AML-193 (cell line): Measurements from ENCODE around the gene RPTOR.
"Not testable (repeated sequence)": the region's sequence is repeated elsewhere in the genome, so short reads cannot be mapped to it uniquely, and the experiment has no call there.

ENCODE experiments used
- DNase-seq, 2 experiments: peaks; one replicate each; lab custom pipeline; 2025; lab: John Stamatoyannopoulos, UW

The RPTOR gene

DNA sequence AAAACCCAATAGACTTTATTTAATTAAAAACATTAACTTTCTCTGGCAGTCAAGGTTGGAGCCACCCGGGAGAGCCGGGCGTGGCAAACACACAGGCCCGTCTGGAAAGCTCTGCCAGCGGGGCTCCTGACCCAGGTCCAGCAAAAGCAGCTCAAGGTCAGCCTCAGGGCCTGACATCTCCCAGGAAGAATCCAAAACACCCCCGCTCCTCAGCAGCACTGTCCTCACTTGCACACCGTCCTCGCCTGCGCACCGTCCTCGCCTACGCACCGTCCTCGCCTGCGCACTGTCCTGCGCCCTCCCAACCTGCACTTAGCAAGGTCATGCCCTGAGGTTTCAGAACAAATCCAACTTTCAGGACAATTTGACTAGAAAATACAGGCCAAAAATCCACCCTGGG is 31.4 kb upstream of the RPTOR start:
- DNase-seq: no peak

DNA sequence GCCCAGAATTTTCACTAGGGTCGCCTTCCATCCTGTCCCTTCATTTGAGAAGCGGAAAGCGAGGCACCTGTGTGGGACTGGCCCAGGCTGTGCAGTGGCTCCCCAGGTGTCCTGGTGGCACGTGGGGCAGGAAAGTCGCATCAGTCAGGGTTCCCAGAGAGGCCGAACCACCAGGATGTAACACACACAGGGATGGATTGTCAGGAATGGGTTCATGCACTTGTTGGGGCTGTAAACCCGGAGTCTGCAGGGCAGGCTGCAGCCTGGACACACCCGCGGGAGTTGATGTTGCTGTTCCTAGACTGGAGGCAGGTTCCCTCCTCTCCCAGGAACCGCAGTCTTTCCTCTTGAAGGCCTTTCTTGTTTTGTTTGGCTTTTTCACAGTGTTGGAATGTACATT is 30.7 kb upstream of the RPTOR start:
- no peak for DNase-seq

DNA sequence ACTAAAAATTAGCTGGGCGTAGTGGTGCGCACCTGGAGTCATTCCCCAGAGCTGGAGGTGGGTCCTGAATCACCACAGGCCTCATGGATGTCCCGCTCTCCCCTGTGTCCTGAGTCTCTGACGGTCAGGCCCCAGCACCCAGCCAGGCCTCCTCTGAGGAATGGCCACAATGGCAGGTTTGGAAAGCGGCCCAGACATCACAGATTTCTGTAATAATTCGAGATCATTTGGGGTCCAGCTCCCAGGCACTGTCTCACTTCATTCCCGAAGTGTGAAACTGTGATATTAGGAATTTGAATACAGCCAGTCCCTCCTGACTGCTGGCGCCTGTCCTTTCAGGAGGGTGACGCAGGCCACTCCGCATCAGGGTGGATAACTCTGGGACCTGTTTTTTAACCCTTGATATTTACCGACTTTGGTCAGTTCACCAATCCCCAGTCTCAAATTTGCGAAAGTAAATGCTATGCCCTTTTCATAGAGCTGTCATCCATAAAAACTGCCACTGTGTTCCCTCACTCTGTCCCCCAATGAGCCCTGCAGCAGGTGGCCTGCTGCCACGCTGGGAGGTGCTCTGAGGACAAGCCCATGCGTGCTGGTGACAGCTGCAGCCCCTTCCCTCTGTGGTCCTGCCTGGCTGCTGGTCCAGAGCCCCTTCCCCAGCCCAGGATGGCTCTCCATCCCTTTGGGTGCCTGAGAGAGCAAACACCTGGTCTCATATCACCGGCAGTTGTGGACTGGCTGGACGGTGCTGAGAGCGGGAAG is 28.3 kb upstream of the RPTOR start:
- no peak for DNase-seq

DNA sequence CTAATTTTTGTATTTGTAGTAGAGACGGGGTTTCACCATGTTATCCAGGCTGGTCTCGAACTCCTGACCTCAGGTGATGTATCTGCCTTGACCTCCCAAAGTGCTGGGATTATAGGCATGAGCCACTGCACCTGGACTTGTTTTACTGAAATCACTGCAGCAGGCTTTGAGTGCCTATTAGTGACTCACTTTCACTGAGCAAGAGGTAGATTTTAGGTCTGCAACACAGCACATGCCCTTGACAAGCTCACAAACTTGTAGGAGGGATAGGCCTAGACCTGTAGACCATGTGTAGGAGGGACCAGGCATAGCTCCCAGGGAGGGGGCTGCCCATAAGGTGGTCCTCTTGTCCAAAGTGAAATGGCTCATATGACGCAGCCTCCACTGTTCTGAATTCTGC is 27.0 kb upstream of the RPTOR start:
- DNase-seq: no peak

DNA sequence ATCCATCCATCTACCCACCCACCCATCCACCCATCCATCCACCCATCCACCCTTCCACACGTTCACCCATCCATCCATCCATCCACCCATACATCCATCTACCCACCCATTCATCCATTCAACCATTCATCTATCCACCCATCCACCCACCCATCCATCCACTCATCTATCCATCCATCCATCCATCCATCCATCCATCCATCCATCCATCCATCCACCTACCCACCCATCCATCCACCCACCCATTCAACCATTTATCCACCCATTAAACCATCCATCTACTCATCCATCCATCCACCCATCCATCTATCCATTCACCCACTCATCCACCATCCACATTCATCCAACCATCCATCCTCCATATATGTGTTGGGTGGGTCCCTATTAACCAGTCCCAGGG is 26.2 kb upstream of the RPTOR start:
- no peak for DNase-seq

DNA sequence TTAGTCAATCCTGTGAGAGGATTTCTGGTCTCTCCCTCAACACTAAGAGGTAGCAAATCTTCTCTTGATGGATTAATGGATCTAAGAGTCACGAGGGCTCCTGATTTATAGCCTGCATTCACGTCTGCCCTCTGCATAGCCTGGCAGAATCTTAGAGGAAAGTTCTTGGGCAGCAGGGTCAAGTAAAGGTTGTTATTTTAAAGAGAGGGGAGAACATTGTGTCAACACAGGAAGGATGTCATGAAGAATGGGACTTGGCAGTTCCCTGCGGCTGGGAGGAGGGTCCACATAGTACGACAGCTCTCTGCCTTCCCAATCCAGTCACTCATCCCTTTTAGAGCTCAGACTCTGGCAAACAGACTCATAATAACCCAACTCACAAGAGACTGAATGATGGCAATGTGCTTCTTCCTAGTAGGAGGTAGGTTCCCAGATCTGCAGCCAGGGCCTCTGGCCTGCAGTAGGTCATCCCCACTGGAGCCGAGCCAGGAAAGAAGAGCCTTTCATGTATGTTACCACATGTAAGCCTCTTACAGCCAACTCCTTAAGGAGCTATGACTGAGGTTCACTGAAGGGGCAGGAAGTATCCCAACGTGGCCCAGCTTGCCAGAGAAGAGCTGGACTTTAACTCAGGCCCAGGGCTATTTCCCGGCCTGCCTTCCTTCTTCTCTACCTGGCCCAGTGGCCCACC is 25.4 kb upstream of the RPTOR start:
- no peak for DNase-seq

DNA sequence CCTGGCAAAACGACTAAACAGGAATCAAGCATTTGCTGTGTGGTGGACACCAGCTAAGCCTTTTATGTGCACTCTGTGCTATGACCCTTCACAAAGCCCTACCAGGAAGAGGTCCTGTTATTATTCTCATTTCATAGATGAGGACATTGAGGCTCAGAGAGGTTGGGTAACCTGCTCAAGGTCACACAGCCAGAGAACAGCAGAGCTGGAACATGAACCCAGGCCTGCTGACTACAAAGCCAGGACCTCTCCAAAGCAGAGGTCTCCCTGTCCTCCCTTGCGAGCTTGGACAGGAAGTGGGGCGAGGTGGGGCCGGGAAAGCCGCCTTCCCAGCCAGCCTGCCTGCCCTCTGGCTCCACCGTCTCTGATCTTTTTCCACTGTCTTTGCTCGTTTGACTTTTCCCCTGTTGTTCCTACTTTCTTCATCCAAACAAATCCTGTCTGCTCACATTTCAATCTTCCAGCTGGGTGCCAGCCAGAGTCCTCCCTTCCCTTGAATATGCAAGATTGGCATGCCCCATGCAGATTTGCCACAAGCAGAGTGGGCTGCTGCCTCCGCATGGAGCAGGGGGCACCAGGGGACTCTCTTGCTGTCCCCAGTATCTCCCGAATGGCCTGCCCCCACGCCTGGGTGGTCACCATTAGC is 23.7 kb upstream of the RPTOR start:
- DNase-seq: no peak

DNA sequence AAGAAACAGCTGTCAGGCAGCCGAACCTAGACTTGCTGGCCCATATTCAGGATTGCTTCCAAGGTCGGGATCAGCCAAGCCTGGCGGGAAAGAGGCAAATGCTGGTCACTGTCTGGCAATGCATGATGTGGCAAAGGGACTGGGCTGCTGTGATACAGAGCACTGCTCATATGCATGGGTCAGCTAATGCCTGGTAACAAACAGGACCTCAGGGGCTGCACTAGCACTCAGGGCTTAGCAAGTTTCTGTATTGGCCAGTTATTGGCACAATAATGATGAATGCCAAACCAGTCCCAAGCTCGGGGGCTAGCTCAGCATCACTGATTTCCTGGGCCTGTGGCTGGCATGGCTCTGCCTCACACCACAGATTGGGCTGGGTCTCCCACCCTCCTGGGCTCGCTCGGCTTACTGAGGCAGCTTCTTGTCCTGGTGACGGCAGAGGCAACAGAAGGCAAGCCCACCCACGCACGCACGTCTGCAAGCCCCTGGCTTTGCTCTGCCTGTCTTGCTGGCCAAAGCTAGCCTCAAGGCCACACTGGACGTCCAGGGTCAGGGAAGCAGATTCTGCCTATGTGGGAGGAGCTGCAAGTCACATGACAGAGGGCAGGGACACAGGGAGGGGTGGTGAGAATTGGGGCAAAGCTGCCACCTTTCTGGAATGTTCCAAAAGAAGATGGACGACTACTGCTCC is 21.4 kb upstream of the RPTOR start:
- DNase-seq: no peak

DNA sequence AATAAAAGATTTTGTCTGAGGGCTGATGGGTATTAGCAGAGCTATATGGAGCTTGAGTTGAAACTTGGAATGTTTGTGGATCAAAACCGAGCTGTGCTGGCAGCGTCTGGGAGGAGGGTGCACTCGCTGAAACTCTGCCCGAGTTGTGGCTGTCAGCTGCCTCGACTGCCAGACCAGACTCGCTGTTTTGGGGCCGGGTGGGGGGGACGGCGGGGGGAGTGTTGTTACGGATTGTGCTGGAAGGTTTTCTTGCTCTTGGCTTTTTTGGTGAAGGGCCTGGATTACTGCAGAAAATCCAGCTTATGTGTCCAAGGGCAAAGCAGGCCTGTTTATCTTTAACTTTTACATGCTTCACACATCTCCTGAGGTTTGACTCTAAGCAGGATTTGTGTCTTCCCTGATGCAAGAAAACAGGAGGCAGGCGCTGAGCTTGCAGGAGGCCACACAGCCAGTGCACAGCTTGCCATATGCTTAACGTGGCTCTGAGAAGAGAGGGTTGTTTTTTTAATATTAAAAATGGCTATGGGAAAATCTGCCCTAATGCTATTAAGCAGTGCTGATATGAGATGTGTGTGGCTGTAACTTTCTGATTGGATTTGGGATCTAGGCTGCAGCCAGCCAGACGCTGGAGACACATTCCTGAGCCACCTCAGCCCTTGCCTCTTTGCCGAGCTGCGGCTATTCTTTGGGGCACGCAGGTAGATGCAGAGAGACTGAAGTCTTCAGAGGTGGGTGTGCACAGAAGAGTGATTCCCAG is 20.5 kb upstream of the RPTOR start:
- no peak for DNase-seq

DNA sequence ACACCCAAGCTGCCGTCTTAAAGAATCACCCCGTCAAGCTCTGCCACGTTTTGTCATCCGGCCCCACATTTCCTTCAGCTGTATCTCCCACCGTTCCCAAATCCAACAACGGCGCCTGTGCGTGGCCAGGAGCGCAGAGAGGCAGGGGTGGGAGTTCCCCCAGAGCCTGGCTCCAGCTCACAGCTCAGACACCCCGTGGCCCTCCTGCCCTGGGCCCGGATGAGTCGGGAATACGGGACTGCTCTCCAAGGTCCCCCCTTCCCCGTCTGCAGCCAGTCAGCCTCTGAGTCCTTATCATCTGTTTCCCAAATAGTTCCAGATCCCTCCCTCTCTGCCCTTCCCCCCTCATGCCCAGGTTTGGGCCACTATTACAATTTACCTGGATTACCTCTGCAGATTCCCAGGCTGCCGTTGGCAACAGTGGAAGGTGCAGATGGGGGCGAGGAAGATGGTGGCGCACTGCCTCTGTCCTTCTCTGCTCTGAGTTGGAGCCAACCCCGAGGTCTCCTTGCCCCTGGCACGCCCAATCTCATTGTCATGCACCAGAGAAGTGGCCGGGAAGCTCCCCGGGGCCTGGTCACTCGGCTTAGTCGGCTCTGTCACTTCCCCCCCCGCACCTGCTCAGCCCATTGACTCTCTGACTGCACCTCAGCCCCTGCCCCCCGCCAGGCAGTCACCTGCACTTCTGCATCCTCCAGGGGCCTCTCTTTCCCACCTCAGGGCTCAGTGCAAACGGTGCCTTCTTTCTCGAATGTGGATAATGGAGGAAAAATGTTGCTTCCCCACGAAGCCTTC is 18.3 kb upstream of the RPTOR start:
- DNase-seq: no peak

DNA sequence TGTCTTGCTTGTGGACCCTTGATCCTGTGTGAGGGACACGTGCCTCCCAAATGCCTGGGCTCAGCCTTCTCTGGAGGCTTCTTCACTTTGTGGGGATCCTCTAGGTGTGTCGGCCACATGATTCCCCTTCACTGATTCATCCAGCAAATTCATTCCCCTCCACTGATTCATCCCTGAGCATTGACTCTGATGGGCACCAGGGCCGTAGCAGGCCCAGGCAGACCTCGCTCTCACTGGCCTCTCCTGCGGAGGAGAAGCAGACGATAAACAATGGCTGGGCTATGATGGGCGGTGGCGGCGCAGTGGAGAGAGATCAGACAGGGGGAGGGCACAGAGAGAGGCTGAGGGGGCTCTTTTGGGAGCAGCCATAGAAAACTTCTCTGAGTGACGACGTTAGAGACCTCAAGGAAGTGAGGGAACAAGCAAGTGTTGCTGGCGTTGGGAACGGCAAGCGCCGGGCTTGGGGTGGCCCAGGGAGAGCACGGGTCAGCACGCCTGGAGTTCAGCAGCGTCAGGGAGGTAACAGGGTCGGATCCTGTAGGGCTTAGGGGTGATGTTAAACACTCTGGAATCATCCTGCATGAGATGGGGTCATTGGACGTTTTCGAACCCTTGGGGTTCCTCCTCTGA is 17.5 kb upstream of the RPTOR start:
- no peak for DNase-seq

DNA sequence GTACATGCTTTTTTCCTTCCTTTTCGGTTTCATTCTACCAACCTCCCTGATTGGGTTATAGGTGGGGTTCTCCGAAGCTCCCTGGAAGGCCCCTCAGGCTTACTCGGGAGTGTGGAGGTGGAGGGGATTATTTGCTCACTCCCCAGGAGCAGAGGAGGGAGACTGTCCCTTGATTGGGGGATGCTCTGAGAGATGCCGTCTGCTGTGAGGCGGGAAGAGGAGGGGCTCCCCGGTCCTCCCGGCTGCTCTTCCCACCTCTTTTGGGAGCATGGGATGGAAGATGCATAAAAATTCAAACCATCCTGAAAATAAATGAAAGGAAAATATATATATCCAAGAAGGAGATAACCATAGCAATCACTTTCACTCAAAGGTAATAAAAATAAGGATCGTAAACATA is 16.1 kb upstream of the RPTOR start:
- no peak for DNase-seq

DNA sequence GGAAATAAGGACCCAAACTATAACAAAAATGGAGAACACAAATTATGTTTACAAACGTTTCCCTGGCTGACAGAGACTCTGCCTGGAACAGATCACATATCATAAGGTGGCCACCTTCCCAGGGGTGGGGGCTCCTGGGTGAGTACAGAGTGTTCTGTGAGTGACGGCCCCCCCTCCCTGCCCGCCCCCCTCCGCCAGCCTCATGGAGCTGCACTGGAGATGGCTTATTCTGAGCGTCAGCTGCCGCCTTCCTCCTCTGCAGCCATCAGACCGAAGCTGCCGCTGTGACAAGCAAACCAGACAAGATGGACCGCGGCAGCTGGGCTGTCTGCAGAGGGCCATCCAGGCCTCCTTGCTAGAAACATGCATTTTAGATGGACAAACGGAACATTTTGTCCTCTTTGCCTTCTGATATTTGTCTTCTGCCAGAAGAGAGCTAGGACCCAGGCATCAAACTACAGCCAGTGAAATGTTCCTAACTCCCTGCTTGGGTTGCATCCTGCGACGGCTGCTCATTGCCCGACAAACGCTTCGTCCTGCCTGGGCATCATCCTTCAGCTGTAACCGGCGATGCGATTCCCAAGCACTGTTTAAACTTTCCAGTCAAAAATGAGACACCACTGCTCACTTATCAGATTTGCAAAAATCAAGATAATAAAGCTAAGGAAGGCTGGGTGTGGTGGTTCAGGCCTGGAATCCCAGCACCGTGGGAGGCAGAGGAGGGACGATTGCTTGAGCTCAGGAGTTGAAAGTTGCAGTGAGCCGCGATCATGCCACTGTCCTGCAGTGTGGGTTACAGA is 15.3 kb upstream of the RPTOR start:
- no peak for DNase-seq

DNA sequence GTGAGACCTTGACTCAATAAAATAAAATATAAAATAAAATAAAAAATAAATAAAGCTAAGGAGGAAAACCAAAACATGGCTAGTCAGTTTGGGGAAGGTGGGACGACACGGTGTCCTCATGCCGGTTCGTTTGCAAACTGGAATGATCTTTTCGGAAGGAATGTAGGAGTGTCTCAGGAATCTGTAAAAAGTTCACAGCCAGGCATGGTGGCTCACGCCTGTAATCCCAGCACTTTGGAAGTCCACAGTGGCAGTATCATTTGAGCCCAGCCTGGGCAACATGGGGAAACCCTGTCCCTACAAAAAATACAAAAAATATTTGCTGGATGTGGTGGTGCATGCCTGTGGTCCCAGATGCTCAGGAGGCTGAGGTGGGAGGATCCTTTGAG is 14.7 kb upstream of the RPTOR start:
- DNase-seq: no peak

DNA sequence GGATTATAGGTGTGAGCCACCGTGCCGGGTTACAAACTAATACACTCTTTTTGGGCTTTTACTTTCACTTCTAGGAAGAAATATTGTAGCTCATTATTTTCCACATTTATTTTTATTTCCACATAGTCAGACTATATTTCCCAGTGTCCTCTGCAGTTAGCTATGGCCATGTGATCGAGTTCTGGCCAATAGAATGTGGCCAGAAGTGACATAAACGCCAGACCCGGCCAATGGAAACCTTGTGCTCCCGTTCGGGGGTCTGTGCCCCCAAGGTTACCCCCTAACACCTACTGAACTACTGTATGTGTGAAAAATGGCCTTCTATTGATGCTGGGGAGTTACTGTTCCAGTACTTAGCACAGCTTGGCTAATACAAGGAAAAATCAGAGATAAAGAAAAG is 13.2 kb upstream of the RPTOR start:
- no peak for DNase-seq

DNA sequence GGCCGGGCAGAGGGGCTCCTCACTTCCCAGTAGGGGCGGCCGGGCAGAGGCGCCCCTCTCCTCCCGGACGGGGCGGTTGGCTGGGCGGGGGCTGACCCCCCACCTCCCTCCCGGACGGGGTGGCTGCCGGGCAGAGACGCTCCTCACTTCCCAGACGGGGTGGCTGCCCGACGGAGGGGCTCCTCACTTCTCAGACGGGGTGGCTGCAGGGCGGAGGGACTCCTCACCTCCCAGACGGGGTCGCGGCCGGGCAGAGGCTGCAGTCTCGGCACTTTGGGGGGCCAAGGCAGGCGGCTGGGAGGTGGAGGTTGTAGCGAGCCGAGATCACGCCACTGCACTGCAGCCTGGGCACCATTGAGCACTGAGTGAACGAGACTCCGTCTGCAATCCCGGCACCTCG is 7.3 kb upstream of the RPTOR start:
- DNase-seq: not testable (repeated sequence)

DNA sequence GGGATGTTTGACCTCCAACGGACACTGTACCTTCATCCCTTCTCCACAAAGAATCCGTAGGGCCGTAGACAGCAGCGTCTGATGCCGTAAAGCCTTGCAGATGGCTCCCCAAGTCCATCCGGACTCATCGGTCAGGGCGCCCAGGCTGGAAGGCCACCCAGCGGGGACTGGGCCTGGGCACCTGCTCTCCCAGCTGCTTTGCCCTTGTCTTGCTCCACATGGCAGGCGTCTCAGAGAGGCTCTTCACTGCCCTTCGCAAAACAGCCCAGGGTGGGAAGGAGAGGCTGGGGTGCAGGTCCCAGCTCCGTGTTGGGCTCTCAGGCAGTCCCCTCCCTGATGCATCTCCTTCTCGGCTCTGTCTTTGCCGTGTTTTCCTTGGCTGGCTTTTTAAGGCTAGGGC is 6.2 kb upstream of the RPTOR start:
- DNase-seq: no peak

DNA sequence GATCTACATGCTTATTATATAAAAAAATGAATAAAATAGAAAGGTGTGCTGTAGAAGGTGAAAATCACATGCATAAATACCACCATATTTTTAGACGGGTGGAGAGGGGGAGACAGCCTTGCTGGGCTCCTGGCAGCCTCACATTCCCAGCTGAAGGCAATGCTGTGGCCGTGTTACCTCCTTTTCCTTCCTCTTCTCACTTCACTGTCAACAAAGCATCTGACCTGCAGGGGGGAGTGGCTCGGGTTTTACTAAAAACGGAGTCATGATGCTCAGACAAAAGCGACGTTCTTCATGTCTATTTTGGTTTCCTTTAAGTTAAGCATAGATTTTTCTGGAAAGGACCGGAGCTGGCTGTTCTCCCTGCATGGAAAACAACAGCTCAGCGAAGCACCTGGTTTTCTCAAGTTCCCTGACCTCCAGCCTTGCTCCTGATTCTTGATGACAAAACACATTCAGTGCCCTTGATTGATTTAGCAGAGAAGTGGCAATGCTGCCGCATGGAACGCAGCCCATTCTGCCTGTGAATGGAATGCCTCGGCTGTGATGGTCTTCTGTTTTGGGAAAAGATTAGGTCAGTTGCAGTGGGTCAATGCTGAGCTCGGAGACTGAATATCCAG is 5.5 kb upstream of the RPTOR start:
- DNase-seq: peak; percentile 53 to 57

DNA sequence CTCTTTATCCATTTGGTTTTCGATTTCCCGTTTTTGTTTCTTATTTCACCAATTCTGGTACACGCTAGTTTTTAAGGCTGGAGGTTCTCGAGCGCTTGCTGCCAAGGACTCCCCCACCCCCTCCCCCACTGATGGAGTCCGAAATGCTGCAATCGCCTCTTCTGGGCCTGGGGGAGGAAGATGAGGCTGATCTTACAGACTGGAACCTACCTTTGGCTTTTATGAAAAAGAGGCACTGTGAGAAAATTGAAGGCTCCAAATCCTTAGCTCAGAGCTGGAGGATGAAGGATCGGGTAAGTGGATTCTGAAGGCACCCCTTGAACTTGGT is 825 bp downstream of the RPTOR start:
- no peak for DNase-seq

DNA sequence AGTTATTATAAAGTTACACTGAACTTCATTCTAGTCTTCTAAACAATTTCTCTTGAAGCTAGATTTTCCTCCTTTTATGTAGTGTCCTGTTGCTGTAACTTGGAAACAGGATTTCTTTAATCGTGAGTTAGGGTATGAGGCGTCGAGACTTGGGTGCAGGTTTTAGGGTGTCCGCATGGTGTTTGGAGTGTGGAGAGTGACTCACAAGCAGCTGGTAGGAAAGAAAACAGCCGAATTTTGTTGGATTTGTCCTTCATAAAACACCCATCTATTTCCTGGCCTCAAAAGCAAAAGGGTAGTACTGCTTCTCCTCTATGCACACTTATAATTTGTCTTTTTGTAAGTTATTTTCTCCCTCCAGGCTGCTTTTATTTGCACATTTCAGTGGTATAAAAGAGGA is 1.6 kb downstream of the RPTOR start:
- peak; percentile 19 to 29 for DNase-seq
